DMS 273 (cell line): Measurements from ENCODE around the gene DIP2C.
A peak's percentile ranks its signal among the peaks of the same experiment; 100 is the strongest.
"Not testable (repeated sequence)": the region's sequence is repeated elsewhere in the genome, so short reads cannot be mapped to it uniquely, and the experiment has no call there.

ENCODE experiments used
- DNase-seq: peaks from one replicate; lab custom pipeline; 2025; ENCODE audit not compliant: unreplicated experiment; lab: John Stamatoyannopoulos, UW

The DIP2C gene

GRCh38 chr10:265074-265440 lies 424.4 kb downstream of the DIP2C start:
- DNase-seq, result not testable (repeated sequence)

- DNase-seq, result not testable (repeated sequence)
These were observed 425.1 kb downstream of the DIP2C start for GRCh38 chr10:264160-265073.

- DNase-seq, result no peak
These were observed 428.5 kb downstream of the DIP2C start for GRCh38 chr10:260819-261429.

DNA sequence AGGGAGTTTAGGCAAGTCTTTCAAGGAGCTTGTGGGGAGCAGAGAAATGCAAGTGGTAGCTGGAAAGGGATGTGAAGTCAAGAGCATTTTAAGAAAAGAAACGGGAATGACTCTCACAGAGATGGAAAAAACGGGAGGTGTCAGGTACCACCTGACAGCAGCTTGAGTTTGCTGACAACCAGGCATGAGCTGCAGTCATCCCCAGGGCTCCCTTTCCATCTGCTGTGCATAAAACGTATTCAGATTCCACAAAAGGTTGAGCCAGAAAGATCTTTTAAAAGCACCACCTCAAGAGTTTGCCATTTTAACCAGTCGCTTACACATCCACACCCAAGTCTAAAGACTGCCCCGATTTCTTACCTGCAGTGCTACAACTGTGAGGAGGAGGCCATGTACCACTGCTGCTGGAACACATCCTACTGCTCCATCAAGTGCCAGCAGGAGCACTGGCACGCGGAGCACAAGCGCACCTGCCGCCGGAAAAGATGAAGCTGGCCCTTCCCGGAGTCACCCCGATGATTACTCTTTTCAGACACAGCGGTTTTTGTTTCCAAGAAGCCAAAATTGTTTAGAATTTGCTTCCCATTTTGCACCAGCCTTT lies 437.4 kb downstream of the DIP2C start:
- no peak for DNase-seq

- no peak for DNase-seq
These were observed 441.2 kb downstream of the DIP2C start for GRCh38 chr10:248307-248706.

DNA sequence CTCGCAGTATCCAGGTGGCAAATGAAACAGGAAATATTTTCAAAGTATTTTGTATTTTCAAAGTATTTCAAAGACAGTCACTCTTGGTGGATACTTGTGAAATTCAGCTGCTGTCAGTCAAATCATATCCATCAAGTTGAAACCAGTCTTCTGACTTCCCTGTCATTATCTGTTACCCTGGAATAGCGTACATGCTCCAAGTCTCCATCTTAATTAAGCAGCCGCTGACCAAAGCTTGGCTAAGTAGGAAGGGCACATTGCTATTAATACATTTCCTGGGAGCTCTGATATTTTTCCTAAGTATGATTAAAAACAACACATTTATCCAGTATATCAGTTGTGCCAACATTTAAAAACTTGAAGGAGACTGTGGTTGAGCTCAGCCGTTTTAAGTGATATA lies 442.0 kb downstream of the DIP2C start:
- DNase-seq, result no peak

DNA sequence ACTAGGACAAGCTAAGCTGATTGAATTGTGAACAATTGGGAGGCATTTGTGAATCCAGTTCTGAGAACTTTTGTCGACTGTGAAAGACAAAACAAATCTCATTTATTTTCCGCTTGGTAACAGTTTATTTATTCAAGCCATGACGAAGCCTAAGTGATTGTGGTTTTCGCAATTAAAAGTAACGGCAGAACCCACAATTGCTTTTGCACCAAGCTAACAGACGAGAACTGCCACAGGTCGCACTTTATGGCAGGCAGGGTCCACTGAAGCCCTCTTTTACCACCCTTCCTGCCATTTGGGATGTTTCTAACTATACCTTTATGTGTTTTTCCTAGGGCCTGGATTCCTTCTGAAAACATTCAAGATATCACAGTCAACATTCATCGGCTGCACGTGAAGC lies 443.0 kb downstream of the DIP2C start:
- no peak for DNase-seq

- DNase-seq, result no peak
These were observed 445.2 kb downstream of the DIP2C start for GRCh38 chr10:244227-244626.

DNA sequence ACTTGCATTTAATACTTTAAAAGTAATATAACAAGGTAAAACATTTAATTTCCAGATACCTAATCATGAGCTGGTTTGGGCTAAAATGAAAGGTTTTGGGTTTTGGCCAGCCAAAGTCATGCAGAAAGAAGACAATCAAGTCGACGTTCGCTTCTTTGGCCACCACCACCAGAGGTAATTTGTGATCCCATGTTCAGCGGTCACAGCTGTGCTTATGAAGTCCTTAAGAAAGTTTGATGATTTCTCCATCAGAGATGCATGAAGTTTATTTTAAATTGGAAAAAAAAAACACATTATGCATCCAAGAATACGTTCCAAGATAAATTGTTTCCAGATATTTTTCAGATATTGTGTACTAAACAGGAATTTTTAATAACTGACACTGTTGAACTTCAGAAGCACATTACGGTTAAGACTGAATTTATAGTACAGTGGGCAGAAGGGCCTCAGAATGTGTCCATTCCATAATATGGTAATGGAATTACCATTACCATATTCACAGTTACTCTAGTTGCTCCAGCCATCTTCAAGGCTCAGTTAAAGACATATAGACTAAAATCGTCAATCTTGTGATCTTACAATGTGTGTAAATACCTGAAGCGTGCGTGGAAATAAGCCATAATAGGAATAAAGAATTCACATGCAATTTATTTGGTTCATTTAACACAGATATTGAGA lies 447.4 kb downstream of the DIP2C start:
- DNase-seq, result no peak

DNA sequence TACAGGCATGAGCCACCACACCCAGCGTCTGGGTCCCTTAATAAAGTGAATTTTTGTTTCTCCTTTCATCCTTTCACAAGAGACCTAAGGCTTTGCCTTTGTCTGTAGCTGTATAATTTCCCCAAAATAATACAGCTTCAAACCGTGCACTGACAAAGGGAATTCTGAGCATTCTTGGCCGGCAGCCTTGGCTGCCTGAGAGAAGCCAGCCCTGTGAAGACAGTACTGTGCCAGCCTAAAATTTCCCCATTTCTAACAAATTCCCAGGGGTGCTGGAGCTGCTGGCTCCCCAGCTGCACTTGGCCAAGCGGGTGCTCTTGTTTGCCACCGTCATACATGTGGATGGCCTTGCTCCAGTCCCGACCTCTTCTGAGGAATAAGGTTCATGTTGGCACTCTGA lies 448.0 kb downstream of the DIP2C start:
- no peak for DNase-seq

DNA sequence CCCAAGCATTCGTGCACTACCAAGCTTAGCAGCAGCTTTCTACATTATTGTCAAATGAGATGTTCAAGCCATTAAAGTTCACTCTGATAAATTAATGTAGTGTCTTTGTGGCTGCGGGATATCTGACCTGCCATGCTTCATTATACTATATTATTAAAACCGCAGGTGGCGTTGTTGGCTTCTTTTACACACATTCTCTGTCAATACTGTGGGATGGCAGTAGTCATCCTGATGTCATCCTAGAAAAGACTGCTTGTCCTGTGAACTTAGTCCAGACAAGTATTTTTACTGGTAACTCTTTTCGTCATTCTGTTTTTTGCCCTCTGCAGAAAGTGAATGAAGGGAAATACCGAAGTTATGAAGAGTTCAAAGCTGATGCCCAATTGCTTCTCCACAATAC lies 450.4 kb downstream of the DIP2C start:
- DNase-seq, result peak; percentile 2

DNA sequence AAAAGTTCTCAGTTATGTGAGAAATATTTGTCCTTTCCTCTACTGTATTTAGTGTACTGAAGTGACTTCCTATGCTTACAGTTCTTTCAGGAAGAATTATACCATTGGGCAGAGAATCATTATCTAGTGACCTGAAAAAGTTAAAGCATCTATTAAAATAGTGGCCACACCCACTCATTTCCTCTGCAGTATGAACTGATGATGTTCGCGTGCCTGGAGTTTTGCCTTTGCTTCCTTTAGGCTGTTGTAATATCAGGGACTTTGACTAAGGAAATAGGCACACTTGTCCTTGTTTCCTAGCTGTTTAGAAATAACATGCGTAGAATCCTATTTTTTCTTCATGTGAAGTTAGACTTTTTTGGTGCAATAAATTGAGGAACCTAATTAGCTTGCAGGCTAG lies 453.6 kb downstream of the DIP2C start:
- no peak for DNase-seq

- no peak for DNase-seq
These were observed 454.6 kb downstream of the DIP2C start for GRCh38 chr10:234708-235406.

- DNase-seq, result no peak
These were observed 456.6 kb downstream of the DIP2C start for GRCh38 chr10:232878-233277.

GRCh38 chr10:232061-232460 lies 457.4 kb downstream of the DIP2C start:
- DNase-seq, result no peak

GRCh38 chr10:230758-231157 lies 458.7 kb downstream of the DIP2C start:
- DNase-seq, result peak; percentile 19

GRCh38 chr10:228366-228765 lies 461.1 kb downstream of the DIP2C start:
- no peak for DNase-seq

DNA sequence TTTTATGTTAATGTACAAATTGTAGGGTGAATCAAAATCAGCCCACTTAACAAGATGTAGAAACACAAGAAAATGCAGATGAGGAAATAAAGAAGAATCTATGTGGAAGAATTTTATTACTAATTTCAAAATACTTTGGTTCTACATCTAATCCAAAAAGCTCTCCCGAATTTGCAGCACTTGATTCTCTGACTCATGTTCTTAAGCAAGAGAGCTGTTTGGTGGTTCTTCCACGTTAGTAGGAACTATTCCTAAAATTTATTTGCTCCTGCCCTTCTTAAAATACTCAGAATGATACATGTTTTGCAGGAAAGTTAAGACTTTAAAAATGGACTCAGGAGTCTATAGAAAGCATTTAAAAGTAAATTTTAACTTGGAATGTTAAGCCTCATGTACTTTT lies 462.5 kb downstream of the DIP2C start:
- no peak for DNase-seq

- DNase-seq, result no peak
These were observed 463.4 kb downstream of the DIP2C start for GRCh38 chr10:226018-226417.

- DNase-seq, result no peak
These were observed 464.9 kb downstream of the DIP2C start for GRCh38 chr10:224571-224970.
